OCI-LY3 (cell line): ENCODE measurements around the gene FAM53A.

Experiments used
- EZH2phosphoT487 ChIP-seq: fragments of 200-600 bp; shearing (Covaris generic); IDR thresholded peaks from 2 replicates; pipeline ENCODE4 v1.6.1; 2018; ENCODE audit warnings: antibody characterized with exemption, mixed run types, low read depth
- TF ChIP-seq, protein P1 (sequence below): fragments of 200-600, 300-600 bp; sonication (generic); IDR thresholded peaks from 2 replicates; pipeline ENCODE4 v1.5.1; 2014; ENCODE audit warnings: antibody characterized with exemption, low read length, low read depth

DNA sequence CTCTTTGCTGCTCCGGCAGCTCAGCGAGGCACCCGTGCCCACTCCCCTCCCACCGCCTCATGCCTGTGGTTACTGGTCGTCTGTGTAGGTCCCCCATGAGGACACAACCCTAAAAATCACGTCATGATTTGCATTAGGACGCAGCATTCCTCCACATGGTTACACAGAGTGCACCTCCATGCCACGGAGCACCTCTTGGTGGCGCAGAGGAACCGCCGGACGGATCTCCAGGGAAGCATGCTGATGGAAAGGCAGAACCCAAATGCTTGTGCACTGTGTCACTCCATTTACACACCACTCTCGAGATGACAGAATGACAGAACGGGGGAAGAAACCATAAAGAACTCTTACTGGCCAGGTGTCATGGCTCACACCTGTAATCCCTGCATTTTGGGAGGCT is 22.4 kb downstream of the FAM53A start:
- TF ChIP-seq, protein P1, sequence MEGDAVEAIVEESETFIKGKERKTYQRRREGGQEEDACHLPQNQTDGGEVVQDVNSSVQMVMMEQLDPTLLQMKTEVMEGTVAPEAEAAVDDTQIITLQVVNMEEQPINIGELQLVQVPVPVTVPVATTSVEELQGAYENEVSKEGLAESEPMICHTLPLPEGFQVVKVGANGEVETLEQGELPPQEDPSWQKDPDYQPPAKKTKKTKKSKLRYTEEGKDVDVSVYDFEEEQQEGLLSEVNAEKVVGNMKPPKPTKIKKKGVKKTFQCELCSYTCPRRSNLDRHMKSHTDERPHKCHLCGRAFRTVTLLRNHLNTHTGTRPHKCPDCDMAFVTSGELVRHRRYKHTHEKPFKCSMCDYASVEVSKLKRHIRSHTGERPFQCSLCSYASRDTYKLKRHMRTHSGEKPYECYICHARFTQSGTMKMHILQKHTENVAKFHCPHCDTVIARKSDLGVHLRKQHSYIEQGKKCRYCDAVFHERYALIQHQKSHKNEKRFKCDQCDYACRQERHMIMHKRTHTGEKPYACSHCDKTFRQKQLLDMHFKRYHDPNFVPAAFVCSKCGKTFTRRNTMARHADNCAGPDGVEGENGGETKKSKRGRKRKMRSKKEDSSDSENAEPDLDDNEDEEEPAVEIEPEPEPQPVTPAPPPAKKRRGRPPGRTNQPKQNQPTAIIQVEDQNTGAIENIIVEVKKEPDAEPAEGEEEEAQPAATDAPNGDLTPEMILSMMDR, result no peak
- no peak for TF ChIP-seq EZH2phosphoT487
